ENCODE measurements around the gene CENPU. TPM values are rescaled to one million over a fixed set of nuclear protein-coding genes. Genes with fewer than 3 reads are reported as not detected.
A peak's percentile ranks its signal among the peaks of the same experiment; 100 is the strongest.

CENPU gene
- total and polyA plus RNA-seq, 10 donors = 3.0 to 12.9 (median 5.8) TPM

DNA sequence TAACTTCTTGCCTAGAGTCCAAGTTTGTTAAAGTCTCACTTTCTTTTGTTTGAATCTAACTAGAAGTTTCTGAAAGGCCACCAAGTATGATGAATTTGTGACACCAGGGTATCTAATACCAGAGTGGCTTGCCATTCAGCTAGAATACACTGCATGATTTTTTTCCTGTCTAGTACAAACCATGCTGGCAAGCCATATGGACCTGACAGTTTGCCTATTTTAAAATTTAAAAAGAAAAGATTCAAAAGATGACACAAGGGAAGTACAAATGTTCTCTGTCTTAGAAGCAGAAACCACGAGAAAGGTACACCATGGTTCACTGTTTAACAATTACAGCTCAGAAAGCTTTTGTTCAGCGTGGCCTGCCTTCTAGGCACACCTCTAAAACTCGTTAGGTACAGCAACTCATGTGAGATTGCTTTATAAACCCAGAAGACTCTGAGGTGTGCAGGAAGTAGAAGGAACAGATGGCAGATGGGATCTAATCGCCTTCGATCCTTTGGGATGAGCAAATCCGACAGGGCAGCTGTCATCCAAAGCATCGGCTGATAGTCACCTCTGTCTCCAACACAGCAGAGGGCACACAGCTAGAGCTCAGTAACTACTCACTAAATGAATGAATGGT is 35.4 kb upstream of the CENPU start:
- 91 to 95% (median 91%) methylated on average over 7 of the region's 7 CpGs for WGBS, 5 donors
- intact Hi-C loops (cut with DNase I; ENCODE audit: low total_unique reads) = no loop called here

GRCh38 chr4:184768296-184768695 is 34.4 kb upstream of the CENPU start:
- H3K9me3 ChIP-seq = no peaks in the 10 kb centered on the region
- DNase-seq = no peak
- H3K4me3 ChIP-seq = no peak overlapping the region
- WGBS, 5 donors = 85 to 96% (median 94%) methylated on average over 3 to 5 of the region's 5 CpGs
- no peaks in the 10 kb centered on the region for H3K4me1 ChIP-seq
- intact Hi-C loops (cut with DNase I; ENCODE audit: low total_unique reads) = no loop called here
- H3K36me3 ChIP-seq = peaks cover 0 to 100% (median 73%) of the 10 kb centered on the region in 6 donors
- H3K27ac ChIP-seq = no peak overlapping the region
- TF ChIP-seq CTCF (IDR thresholded peaks at IDR 0.05 in 8 of 11, conservative IDR thresholded peaks at IDR 0.05 in 3 of 11) = no peak
- no peak for TF ChIP-seq POLR2A (IDR thresholded peaks at IDR 0.05)
- TF ChIP-seq POLR2AphosphoS5 (IDR thresholded peaks at IDR 0.05) = no peak
- H3K27me3 ChIP-seq (replicated peaks in 1 of 7) = no peaks in the 10 kb centered on the region

More for the DNA sequence above, 35.4 kb upstream of the CENPU start:
- peaks cover 0 to 100% (median 74%) of the 10 kb centered on the region in 6 donors for H3K36me3 ChIP-seq
- no peaks in the 10 kb centered on the region for H3K27me3 ChIP-seq (replicated peaks in 1 of 7)
- no peaks in the 10 kb centered on the region for H3K9me3 ChIP-seq
- DNase-seq = no peak
- H3K4me3 ChIP-seq = no peak overlapping the region
- TF ChIP-seq POLR2AphosphoS5 (IDR thresholded peaks at IDR 0.05) (no peak), CTCF (IDR thresholded peaks at IDR 0.05 in 8 of 11, conservative IDR thresholded peaks at IDR 0.05 in 3 of 11) (no peak), POLR2A (IDR thresholded peaks at IDR 0.05) (no peak)
- no peak overlapping the region for H3K27ac ChIP-seq
- H3K4me1 ChIP-seq = no peaks in the 10 kb centered on the region

DNA sequence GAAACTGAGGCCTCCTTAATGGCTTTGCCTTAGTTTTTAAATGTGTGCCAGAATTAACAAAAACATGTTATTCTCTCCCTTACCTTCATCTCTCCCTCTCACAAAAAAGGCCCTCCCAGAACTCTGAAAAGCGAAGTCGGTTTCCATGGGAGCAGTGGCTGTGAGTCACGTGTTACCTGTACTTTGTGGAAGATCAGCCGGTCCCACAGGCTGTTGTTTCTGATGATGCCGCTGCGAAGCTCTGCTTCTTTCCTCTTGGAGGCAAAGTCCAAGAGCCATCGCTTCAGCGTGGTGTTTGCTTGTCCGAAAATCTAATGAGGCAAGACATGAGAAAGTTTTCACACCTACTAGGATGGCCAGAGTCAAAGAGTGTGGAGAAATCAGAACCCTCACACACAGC is 32.5 kb upstream of the CENPU start:
- TF ChIP-seq CTCF (IDR thresholded peaks at IDR 0.05 in 8 of 11, conservative IDR thresholded peaks at IDR 0.05 in 3 of 11) (no peak), POLR2A (IDR thresholded peaks at IDR 0.05) (no peak), POLR2AphosphoS5 (IDR thresholded peaks at IDR 0.05) (no peak)
- H3K9me3 ChIP-seq = no peaks in the 10 kb centered on the region
- no peaks in the 10 kb centered on the region for H3K27me3 ChIP-seq (replicated peaks in 1 of 7)
- intact Hi-C loops (cut with DNase I; ENCODE audit: low total_unique reads) = no loop called here
- peaks cover 0 to 12% (median 7%) of the 10 kb centered on the region in 6 donors for H3K4me1 ChIP-seq
- H3K4me3 ChIP-seq = no peak overlapping the region
- no peak overlapping the region for H3K27ac ChIP-seq
- peaks cover 0 to 100% (median 71%) of the 10 kb centered on the region in 6 donors for H3K36me3 ChIP-seq
- DNase-seq = no peak
- WGBS, 5 donors = 96 to 99% (median 97%) methylated on average over 9 of the region's 9 CpGs

DNA sequence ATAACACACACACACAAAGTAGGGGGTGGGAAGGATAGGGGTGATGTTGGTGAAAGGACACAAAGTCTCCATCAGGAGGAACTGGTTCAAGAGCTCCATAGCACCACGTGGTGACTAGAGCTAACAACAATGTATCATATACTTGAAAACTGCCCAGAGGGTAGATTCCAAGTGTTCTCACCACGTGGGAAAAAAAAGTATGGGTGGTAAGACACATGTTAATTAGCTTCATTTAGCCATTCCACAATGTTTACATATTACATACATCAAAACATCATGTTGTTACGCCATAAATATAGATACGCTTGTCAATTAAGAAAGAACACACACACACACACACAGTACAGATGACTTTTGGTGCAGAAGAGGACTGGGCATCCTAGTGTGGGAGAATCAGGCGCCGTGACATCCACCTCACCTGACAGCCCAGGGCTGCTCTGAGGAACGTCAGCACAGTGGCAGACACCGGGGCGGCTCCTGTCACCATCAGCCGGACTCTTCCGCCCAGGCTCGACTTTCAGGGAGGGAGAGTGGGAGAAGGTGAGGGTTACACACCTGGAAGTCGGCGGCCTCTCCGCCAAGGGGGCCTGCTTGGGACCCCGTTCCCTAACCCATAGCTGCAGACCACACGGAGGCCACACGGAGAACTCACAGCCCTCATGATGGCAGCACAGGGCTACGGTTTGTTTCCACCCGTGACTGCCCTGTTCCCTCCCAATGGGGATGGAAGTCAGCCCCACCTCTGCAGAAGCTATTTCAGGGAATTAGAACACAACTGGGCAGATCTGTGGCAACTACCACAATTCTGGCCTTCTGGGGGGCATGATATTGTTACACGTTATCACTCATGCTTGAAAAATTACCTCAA is 31.8 kb upstream of the CENPU start:
- Histone ChIP-seq H3K4me1 (peaks cover 0 to 12% (median 7%) of the 10 kb centered on the region in 6 donors), H3K4me3 (no peak overlapping the region), H3K36me3 (peaks cover 0 to 100% (median 74%) of the 10 kb centered on the region in 6 donors), H3K27me3 (replicated peaks in 1 of 7) (no peaks in the 10 kb centered on the region), H3K27ac (no peak overlapping the region), H3K9me3 (no peaks in the 10 kb centered on the region)
- DNase-seq = no peak
- WGBS, 5 donors = 91 to 92% (median 91%) methylated on average over 13 to 21 of the region's 21 CpGs
- TF ChIP-seq POLR2A (IDR thresholded peaks at IDR 0.05) (no peak), POLR2AphosphoS5 (IDR thresholded peaks at IDR 0.05) (peak in 1 of 3 donors; percentile 69), CTCF (IDR thresholded peaks at IDR 0.05 in 8 of 11, conservative IDR thresholded peaks at IDR 0.05 in 3 of 11) (no peak)
- intact Hi-C loops (cut with DNase I; ENCODE audit: low total_unique reads) = no loop called here
